HG03520 (cell line): Measurements from ENCODE around the gene KCTD8.
A peak's percentile ranks its signal among the peaks of the same experiment; 100 is the strongest.

Source experiments
- ATAC-seq: cut with Tn5 transposase; IDR thresholded peaks from one replicate; pipeline ENCODE4 v1.9.1; 2021; ENCODE audit warnings: mild to moderate bottlenecking, moderate library complexity; ENCODE audit not compliant: unreplicated experiment

Gene KCTD8

GRCh38 chr4:44448521-44449461, at the start of gene KCTD8:
Gene KCTD8 (minus strand): TSS chr4:44448809.
- ATAC-seq, result peak; percentile 98

GRCh38 chr4:44494810-44495701, 46.4 kb upstream of the KCTD8 start:
- ATAC-seq, result no peak

GRCh38 chr4:44493924-44494323, 45.3 kb upstream of the KCTD8 start:
- ATAC-seq, result no peak

DNA sequence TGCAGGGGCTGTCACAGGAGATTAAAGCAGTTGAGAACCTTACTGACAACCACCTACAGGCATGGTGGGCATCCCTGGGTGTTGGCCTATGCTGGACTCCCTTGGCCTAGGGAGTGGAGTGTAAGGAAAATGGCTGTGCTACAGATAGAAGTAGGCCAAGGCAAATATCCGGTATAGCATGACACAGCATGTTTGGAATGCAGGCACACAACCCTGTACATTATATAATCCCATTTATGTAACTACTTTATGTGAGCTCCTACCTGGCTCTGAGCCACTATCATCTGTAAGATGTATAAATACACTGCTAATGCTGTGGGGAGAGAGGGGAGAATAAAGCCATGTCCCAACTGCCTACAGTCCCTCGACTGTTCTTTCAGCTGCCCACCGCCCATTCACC, 38.7 kb upstream of the KCTD8 start:
- no peak for ATAC-seq

DNA sequence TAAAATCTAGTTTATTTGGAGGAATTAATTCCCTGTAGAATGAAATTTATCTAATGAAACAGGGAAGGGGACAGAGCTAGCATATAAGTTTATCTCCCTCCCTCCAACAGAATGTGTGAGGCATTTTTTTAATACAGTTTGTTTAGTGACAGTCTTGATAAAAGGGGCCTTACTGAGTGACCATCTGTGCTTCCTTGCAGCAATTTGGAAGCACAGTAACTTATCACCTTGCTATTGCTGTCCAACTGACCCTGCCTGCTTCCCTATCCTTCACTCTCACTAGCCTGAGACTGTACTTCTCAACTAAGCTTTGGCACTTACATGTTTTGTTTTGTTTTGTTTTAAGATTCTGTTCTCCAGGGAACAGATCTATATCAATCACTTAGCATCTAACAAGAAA, 31.1 kb upstream of the KCTD8 start:
- ATAC-seq, result no peak

DNA sequence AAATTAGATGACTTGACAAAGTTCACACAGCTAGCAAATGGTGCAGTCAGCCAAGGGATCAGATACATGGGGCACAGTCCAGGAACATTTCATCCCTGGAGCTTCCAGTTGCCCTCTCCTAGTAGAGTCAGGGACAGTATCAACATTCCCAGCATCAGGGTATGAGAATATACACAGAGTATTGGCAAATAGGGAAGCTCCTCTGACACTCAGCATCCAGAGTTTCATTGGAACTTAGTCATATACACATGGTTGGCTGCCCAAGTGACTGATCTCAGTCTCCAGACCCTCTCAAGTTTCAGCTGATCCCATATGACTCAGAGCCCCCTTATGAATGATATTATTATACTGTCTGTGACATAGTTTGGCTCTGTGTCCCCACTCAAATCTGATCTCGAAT, 13.7 kb upstream of the KCTD8 start:
- no peak for ATAC-seq

- no peak for ATAC-seq
Observed at GRCh38 chr4:44447563-44448504, 775 bp downstream of the KCTD8 start.

DNA sequence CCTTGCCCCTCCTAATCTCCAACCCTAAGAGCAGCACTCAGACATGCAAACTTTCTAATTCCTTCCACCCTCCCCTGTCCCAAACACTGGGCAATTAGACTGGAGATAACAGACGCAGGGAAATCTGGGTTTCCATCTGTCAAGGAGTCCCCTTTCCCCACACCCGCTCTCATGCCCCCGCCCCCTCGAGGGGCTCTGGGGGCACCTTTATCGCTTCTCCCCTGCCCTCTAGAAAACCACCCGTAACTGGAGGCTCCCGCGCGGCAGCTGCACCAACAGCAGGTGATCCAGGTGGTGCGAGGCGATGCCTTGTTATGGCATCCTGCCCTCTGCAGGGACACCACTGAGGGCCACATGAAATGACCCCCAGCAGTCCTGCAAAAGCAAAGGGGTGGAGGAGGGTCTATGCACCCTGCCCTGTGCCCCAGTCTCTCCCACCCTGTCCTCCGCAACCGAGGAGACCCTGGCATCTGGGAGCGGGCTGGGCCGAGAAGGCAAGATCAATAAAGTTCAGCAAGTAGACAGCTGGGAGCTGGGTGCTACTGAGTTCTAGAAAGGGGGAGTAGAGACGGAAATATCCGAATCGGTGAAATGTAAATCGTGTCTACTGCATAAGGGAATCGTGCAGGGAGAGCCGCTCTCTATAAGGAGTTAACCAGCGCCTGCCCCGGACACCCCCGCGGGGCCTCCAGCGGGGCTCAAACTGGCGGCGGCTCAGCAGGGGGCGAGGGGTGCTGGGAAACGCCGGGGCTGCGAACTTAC, 1.6 kb downstream of the KCTD8 start:
- no peak for ATAC-seq

- no peak for ATAC-seq
Observed at GRCh38 chr4:44446191-44446590, 2.4 kb downstream of the KCTD8 start.

GRCh38 chr4:44438687-44439086, 9.9 kb downstream of the KCTD8 start:
- ATAC-seq, result no peak

DNA sequence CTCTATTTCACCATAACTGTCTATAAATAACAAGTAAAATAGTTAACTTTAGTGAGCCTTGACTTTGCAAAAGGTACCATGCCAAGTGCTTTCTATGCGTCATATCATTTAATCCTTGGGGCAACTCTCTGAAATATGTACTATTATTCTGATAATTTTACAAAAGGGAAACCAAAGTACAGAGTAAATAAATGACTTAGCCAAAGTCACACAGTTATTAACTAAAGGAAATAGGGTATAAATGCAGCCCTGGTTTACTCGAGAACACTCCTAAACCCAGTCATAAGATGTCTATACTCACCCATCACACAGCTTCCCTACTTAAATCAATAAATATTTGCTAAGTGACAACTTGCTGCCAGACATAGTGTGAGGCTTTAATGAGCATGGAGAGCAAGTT, 14.4 kb downstream of the KCTD8 start:
- ATAC-seq, result no peak

- ATAC-seq, result no peak
Observed at GRCh38 chr4:44425614-44426208, 22.9 kb downstream of the KCTD8 start.

GRCh38 chr4:44422912-44423311, 25.7 kb downstream of the KCTD8 start:
- no peak for ATAC-seq

- no peak for ATAC-seq
Observed at GRCh38 chr4:44421330-44422065, 27.1 kb downstream of the KCTD8 start.

DNA sequence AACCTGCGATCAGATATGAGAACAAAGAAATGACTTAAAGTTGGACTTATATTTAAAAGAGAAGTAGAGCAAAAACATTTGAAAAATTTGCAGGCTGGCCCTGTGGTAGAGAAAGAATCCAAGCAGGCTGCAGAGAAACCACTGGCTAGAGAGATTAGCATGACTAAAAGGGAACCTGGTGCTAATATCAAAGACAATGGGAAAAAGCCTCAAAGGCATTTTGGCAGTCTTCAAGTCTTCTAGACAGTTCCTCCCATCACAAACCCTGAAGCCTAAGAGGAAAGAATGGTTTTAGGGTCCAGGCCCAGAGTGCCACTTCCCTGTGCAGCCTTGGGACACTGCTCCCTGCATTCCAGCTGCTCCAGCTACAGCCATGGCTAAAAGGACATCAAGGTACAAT, 33.4 kb downstream of the KCTD8 start:
- ATAC-seq, result no peak

- ATAC-seq, result no peak
Observed at GRCh38 chr4:44368413-44369167, 80.0 kb downstream of the KCTD8 start.

DNA sequence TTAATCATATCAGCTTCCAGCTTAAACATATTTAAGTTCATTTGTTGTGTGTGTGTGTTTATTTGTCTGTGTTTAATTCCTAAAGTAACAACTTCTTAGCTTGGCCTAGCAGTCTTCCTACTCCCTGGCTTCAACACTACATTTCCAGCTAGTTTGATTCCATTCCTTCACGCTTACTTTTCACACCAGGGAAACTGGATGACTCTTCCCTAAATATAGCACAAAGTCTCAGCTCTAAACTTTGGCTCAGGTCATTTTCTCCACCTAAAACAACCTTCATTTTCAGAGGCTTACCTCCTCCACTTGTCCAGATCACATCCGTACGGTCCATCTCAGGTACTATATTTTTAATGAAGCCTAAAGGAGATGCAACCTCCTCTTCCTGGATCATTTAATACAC, 94.4 kb downstream of the KCTD8 start:
- ATAC-seq, result no peak

GRCh38 chr4:44351069-44351468, 97.5 kb downstream of the KCTD8 start:
- no peak for ATAC-seq
